Measurements from ENCODE around the gene MAD2L1BP.
"Not testable (repeated sequence)": the region's sequence is repeated elsewhere in the genome, so short reads cannot be mapped to it uniquely, and the experiment has no call there.

Gene MAD2L1BP

DNA sequence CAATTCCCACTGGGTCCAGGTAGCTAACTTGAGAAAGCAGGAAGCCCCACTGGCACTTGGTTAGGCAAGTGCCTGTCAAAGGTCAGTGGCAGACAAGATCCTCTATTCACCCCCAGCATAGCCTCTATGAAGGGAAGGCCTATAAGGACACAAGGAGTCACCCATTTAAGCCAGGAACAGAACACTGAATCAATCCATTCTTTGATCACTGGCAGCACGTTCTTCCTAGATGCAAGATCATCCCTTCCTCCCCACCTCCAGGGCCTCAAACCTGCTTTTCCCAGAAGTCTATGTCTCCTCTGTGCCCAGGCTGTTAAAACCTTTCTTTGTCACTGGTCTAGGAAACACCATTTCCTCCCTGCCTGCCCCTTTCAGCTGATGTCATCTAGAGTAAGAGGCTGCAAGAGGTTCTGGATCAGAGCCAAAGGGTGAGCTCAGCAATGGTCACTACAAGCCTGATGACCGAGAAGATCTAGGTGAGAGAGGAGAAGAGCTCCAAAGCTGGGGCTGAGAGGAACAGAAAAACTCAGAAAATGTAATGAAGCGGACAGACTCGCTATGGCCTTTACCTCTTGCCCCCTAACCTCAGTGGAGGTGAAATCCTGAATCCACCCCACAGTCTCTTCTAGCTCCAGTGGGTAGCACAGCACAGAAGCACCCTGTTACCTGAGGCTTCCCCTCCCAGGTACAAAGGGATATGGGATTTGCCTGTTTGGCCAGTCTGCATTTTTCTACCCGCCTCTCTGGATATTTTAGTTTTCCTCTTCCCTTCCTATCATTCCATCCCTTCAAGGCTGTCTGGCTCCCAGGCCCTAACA lies 8.4 kb upstream of the MAD2L1BP start:
- no peak for DNase-seq

DNA sequence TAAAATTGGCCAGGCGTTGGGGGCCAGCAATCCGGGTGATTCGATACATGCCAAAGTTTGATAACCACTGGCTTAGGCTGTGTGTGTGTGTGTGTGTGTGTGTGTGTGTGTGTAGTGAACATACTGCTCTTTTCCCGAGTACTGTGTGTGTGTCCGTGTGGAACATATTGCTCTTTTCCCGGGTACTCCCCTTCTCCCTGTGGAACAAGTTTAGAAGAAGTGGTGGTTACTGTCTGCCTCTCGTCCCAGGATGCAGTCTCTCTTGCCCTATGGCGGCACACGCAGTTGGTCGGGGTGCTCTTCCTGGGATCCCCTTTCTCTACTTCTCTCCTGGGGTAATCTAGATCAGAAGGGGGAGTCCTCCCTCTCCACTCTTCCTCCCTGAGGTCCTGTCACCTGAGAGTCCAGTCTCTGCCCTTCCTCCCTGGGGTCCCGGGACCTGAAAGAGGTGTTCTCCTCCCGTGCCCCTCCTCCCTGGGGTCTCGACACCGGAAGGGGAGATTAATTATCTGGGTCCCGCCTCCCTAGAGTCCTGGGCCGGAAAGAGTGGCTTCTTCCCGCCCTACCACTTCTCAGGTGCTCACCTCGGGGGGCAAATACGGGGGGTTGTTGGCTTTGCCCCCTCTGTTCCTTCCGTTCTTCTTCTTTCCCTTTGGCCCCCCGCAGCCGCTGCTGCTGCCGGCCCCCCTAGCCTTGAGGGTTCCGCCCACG lies 7.1 kb upstream of the MAD2L1BP start:
- DNase-seq, result peak; percentile 19 to 61 (median 50)

DNA sequence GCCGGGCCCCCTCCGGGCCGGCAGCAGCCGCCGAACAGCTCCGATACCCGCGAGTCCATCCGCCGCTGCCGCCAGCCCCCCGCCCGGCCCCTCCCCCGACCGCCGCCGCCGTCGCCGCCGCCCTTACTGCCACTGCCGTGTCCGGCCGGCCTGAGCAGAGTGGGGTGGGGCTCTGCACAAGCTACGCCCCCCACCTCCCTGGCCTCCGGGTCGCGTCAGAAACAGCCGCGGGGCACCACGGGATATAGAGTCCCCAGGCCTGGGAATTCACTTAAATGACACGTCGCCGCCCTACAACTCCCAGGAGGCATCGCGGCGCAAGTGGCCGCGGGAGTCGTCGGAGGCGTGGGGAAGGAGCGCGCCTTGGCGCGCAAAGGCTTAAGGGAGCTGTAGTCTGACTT lies 6.5 kb upstream of the MAD2L1BP start, which contains the start of gene GTPBP2:
TSS of gene GTPBP2 (minus strand) at position 161 of the 401 bp plus-strand sequence. CDS start at position 59, 102 bp downstream.
- DNase-seq, result peak; percentile 89 to 96 (median 90)

DNA sequence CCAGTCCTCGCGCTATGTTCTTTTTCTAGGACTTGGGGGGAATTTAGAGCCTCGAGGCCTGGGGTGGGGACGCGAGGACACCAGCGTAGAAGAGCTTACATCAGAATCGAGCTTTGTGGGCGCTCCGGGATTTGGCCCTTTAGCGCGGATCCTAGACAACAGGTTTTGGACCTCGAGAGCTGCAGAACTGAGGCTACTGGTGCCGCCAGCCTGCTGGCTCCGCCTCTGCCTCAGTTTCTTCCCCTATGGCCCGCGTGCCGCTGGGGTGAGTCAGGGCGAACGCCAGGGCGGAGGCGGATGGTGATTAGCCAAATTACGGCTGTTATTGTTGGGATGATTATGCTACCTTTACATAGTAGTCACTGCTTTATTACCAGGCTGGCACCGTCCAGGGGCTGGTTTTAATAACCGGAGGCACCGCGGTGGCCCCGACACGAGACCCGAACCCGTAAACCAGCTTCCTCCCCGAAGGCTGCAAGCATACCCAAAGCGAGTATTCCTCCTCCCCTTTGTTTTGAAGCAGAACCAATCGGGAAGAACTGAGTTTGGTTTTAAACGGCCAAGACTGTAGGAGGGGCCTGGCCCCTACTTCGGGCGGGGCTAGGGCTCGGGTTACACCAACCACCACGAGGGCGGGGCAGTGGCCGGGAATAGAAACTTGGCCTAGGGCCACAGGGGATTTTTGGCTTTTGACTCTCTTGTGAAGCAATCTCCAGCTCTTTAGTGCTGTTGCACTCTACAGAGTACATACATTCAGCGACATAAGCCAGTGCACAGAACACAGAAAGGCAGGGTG lies 5.9 kb upstream of the MAD2L1BP start:
- DNase-seq, result peak; percentile 62 to 86 (median 76)

DNA sequence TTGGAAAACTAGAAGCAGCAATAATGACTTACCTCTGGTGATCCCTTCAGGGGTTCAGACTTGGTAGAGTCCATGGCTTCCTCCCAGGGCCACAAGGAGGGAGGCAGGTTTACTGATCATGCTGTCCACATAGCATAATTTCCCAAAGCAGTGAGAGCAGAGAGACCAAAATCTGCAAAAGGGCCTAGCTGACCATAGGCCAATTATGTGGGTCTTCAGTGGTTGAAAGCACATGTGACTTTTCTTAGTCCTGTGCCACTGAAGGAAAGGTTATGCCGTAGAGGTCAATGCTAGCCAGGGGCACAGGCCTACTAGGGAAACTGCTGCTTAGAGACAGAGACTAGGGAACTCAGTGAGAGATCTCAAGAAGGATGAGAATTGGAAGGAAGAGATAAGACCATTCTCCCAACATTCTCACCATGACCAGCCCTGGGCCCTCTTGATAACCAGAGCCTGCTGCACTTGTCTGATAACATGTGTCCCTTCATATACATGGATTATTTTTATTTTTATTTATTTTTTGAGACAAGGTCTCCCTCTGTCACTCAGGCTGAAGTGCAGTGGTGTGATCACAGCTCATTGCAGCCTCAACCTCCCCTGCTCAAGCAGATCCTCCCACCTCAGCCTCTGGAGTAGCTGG lies 4.5 kb upstream of the MAD2L1BP start:
- DNase-seq, result no peak

DNA sequence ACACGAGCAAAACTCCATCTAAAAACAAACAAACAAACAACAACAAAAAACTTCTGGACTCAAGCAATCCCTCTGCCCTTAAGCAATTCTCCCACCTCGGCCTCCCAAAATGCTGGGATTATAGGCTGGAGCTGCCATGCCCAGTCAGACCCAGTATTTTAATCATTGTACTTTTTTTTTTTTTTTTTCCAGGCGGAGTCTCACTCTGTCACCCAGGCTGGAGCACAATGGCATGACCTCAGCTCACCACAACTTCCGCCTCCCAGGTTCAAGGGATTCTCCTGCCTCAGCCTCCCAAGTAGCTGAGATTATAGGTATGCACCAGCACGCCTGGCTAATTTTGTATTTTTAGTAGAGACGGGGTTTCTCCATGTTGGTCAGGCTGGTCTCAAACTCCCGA lies 2.6 kb upstream of the MAD2L1BP start:
- not testable (repeated sequence) for DNase-seq

DNA sequence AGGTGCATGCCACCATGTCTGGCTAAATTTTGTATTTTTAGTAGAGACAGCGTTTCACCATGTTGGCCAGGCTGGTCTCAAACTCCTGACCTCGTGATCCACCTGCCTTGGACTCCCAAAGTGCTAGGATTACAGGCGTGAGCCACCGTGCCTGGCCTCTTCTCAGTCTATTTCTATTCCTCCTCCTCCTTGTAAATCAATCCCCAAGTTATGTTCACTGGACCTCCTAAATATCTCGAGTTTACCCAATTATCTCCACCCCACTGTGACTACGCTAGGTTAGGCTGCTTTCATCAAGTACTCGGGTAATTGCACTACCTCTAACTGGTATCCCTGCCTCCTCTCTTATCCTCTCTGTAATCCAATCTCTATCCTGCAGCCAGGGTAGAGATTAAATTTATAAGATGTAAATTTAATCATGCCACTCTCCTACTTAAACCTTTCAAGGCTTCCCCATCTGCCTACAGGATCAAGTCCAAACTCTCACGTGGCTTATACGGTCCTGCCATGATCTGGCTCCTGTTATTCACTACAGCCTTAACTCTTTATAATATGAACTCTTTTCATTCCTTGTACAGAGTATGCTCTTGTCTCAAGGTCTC lies 837 bp upstream of the MAD2L1BP start:
- no peak for DNase-seq

DNA sequence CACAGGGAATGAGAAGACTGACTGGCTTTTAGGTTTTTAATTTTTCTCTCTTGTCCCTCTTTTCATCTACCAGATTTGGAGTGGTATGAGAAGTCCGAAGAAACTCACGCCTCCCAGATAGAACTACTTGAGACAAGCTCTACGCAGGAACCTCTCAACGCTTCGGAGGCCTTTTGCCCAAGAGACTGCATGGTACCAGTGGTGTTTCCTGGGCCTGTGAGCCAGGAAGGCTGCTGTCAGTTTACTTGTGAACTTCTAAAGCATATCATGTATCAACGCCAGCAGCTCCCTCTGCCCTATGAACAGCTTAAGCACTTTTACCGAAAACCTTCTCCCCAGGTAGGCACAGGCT lies 644 bp downstream of the MAD2L1BP start:
- DNase-seq, result peak in 3 of 6 experiments; percentile 3 to 37 (median 31)

DNA sequence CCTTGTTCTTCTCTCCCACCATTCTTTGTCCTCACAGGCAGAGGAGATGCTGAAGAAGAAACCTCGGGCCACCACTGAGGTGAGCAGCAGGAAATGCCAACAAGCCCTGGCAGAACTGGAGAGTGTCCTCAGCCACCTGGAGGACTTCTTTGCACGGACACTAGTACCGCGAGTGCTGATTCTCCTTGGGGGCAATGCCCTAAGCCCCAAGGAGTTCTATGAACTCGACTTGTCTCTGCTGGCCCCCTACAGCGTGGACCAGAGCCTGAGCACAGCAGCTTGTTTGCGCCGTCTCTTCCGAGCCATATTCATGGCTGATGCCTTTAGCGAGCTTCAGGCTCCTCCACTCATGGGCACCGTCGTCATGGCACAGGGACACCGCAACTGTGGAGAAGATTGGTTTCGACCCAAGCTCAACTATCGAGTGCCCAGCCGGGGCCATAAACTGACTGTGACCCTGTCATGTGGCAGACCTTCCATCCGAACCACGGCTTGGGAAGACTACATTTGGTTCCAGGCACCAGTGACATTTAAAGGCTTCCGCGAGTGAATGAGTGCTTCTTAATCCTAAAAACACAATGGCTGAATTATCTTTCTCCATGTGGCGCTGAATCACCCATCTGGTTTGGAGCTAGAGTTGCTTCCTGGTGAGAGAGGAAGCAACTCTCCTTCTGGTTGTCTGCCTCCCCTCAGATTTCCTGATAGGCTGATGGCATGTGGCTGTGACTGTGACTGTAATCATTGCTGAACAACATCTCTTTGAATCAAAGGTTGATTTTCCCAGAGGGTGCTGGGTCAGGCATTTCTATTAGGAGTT lies 4.6 kb downstream of the MAD2L1BP start:
- DNase-seq, result no peak

DNA sequence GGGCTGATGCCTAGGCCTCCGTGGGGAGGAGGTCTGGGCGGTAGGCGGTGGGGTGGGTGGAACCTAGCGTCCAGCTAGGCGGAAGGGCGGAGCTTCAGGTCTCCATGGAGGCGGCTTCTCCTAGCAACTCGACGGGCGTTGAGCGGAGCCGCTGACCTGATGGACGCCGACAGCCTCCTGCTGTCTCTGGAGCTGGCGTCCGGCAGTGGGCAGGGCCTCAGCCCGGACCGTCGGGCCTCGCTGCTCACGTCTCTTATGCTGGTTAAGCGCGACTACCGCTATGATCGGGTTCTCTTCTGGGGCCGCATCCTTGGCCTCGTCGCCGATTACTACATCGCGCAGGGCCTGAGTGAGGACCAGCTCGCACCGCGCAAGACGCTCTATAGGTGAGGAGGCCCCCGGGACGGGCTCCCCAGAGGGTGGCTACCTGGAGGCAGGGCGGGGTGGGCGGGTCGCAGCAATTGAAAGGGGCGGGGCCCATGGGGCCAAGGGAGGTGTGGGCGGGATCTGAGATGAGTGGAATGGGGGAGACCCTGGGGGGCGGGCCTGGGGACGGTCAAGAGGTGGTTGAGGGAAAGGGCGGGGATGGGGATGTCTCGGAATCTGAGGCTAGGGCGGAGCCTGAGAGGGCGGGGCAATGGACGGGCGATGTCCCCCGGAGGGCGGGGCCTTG lies 9.4 kb downstream of the MAD2L1BP start, which contains the start of gene RSPH9:
TSS of gene RSPH9 (plus strand) at position 97 of the 673 bp plus-strand sequence. CDS start at position 160, 63 bp downstream.
- DNase-seq, result peak; percentile 19 to 74 (median 36)

DNA sequence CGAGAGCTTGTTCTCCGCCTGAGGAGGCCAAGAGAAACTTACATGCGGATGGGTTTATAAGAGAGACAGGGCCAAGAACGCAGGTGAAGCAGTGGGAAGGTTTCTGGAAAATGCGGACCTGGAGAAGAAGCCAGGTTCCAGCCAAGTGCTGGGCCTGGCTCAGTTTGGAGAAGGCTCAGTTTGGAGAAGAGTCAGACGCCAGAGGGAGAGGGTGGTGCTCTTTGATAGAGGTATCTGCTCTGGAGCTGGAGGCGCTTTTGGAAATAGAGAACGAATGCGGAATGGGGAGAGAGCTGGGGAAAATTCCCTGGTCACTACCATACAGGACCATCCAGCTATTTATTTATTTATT lies 9.9 kb downstream of the MAD2L1BP start:
- DNase-seq, result no peak

DNA sequence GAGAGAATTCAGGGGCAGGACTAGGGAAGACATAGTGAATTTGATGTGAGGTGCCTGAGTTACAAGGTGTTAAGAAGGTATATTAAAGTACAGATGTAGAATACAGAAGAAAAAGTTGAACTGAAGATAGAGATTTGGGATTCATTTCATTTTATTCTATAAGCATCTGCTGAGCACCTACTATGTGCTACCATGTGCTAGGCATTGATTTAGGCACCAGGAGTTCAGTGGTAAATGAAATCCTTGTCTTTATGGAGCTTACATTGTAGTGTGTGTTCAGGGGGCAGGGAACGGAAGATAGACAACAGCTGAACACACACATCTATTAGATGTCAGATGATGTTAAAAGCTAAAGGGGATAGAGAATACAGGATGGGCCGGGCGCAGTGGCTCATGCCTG lies 12.0 kb downstream of the MAD2L1BP start:
- no peak for DNase-seq

DNA sequence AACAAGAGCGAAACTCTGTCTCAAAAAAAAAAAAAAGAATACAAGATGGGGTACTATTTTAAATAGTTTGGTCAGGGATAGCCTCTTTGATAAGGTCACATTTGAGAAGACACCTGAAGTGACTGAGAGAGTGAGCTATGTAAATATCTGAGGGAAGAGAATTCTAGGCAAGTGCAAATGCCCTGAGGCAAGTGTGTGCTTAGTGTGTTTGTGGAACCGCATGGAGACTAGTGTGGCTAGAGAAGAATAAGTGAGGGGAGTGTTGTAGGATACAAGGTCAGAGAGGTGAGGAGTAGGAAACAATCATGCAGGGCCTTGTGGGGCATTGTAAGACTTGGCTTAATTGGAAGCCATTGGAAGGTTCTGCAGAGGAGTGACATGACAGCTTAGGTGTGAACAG lies 12.6 kb downstream of the MAD2L1BP start:
- DNase-seq, result no peak

DNA sequence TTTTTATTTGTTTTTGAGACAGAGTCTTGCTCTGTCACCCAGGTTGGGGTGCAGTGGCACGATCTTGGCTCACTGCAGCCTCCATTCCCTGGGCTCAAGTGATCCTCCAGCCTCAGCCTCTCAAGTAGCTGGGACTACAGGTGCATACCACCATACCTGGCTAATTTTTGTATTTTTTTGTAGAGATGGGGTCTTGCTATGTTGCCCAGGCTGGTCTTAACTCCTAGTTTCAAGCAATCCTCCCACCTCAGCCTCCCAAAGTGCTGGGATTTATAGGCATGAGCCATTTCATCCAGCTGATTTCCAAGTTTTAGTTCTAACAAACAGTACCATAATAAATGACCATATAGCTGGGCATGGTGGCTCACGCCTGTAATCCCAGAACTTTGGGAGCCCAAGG lies 17.2 kb downstream of the MAD2L1BP start:
- not testable (repeated sequence) for DNase-seq

DNA sequence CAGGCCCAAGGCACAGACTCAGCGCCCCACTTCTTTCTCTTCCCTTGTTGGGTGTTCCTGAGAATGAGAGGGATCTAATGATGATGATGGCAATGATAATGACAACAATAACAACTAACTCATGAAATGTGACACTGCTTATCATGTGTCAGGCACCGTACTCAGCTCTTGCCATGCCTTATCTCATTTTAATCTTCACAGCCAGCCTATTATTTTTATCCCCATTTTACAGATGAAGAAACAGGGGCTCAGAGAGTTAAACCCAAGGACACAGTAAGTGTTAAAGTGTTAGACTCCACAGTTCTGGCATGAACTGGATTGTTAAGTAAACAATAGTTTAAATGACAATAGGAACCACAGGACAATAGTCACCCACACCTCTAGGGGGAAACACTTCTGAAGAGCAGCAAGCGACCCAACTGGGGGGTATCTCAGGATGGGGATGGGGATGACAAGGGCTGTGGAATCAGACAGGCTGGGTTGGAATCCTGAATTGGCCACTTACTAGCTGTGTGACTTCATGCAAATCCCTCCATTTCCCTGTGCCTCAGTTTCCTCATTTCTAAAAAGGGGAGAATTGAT lies 21.7 kb downstream of the MAD2L1BP start:
- DNase-seq, result no peak

DNA sequence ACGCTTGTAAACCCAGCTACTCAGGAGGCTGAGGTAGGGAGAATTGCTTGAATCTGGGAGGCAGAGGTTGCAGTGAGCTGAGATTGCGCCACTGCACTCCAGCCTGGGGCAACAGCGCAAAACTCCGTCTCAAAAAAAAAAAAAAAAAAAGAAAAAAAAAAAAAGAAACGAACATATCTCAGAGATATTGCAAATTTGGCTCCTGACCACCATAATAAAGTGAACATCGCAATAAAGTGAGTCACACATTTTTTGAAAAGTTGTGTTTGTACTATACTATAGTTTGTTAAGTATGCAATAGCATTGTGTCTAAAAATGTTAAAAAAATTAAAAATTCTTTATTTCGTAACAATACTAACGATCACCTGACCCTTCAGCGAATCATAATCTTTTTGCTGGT lies 22.5 kb downstream of the MAD2L1BP start:
- no peak for DNase-seq

DNA sequence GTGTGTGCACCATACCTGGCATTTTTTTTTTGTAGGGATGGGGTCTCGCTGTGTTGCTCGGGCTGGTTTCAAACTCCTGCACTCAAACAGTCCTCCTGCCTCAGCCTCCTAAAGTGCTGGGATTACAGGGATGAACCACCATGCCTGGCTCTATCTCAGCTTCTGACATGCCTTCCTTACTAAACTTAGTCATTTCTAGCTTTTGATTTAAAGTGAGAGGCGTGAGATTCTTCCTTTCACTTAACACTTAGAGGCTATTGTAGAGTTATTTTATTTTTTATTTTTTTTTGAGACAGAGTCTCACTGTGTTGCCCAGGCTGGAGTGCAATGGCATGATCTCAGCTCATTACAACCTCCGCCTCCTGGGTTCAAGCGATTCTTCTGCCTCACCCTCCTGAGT lies 27.3 kb downstream of the MAD2L1BP start:
- DNase-seq, result not testable (repeated sequence)

DNA sequence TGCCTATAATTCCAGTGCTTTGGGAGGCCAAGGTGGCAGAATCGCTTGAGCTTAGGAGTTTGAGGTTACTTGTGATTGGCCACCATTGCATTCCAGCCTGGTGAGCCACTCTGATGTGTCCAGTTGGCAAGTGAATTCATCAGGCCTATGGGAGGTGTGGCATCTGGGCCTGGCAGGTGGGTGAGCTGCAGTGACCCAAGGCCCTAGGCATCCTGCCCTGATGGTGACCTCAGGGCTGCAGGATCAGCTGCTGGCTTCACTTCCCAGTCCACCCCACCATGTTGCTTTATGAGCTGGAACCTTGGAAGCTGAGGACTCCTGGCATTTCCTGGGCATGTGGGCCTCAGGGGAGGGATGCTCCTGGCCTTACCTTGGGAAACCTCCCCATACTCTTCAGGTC lies 29.7 kb downstream of the MAD2L1BP start:
- no peak for DNase-seq

DNA sequence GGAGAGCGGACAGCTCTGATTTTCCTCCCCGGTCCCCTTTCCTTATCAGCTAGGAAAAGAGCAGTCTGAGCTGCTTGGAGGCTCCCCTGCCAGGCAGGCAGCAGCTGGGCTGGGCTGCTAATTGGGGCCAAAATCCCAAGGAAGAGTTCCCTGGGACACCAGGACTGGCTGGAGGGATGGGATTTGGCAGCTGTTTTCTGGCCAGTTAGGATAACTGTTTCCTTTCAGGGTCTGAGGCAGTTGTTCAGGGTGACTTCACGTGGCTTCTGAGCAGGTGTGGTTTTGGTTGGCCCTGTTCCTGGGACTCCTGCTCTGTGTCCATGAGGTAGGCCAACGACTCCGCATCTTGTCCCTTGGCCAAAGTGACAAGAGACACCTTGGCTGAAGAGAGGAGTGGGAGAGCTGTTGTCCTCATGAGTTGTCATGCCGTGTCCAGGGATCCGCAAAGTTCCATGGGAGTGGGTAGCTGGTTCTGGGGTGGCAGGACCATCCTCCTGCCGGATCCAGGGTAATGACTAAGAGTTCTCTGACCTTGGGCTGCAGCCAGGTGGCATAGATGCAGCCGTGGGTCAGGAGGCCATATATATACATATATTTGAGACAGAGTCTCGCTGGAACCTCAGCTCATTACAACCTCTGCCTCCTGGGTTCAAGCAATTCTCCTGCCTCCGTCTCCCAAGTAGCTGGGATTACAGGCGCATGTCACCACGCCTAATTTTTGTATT lies 30.7 kb downstream of the MAD2L1BP start:
- DNase-seq, result no peak

Data from stimulated activated naive CD4-positive, alpha-beta T cell (primary cell).